ENCODE data around the gene SLC17A5.
"Not testable (repeated sequence)": the region's sequence is repeated elsewhere in the genome, so short reads cannot be mapped to it uniquely, and the experiment has no call there.

The SLC17A5 gene

DNA sequence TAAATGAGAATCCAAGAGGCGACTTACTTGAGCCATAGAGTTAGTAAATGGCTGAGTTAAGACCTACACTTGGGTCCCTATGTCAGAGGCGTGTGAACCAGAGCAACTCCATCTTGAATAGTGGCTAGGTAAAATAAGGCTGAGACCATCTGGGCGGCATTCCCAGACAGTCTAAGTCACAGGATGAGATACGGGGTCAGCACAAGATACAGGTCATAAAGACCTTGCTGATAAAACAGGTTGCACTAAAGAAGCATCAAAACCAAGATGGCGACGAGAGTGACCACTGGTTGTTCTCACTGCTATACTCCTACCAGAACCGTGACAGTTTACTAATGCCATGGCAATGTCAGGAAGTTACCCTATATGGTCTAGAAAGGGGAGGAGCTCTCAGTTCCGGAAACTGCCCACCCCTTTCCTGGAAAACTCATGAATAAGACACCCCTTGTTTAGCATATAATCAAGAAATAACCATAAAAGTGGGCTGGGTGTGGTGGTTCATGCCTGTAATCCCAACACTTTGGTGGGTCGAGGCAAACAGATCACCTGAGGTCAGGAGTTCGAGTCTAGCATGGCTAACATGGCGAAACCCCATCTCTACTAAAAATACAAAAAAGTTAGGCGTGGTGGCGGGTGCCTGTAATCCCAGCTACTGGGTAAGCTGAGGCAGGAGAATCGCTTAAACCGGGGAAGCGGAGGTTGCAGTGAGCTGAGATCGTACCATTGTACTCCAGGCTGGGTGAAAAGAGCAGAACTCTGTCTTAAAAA lies 89.0 kb downstream of the SLC17A5 start:
- no peak for DNase-seq

- no peak for DNase-seq
These were observed 91.2 kb downstream of the SLC17A5 start for GRCh38 chr6:73562558-73562957.

- no peak for DNase-seq
These were observed 92.9 kb downstream of the SLC17A5 start for GRCh38 chr6:73560853-73561407.

GRCh38 chr6:73560182-73560732 lies 93.5 kb downstream of the SLC17A5 start:
- no peak for DNase-seq

DNA sequence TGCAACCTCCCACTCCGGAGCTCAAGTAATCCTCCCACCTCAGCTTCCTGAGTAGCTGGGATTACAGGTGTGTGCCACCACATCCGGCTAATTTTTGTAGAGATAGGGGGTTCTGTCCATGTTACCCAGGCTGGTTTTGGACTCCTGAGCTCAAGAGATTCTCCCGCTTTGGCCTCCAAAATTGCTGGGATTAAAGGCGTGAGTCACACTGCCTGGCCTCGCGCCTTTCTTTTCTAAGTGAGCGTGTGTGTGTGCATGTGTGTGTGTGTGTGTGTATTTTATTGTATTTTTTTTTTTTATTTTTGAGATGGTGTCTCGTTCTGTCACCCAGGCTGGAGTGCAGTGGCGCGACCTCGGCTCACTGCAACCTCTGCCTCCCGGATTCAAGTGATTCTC lies 94.4 kb downstream of the SLC17A5 start:
- DNase-seq = not testable (repeated sequence)

- DNase-seq = no peak
These were observed 95.0 kb downstream of the SLC17A5 start for GRCh38 chr6:73558624-73559398.

- DNase-seq = no peak
These were observed 97.0 kb downstream of the SLC17A5 start for GRCh38 chr6:73556836-73557235.

DNA sequence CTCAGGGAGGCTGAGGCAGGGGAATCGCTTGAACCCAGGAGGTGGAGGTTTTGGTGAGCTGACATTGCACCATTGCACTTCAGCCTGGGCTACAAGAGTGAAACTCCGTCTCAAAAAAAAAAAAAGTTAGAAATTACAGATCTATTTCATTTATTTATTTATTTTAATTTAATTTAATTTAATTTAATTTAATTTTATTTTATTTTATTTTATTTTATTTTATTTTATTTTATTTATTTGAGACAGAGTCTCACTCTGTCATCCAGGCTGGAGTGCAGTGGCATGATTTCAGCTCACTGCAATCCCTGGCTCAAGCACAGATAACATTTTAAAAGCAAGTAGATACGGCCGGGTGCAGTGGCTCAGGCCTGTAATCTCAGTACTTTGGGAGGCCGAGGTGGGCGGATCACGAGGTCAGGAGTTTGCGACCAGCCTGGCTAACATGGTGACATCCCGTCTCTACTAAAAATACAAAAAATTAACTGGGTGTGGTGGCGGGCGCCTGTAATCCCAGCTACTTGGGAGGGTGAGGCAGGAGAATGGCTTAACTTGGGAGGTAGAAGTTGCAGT lies 98.3 kb downstream of the SLC17A5 start:
- DNase-seq = not testable (repeated sequence)

GRCh38 chr6:73551115-73551514 lies 102.7 kb downstream of the SLC17A5 start:
- DNase-seq = not testable (repeated sequence)

GRCh38 chr6:73548458-73549446 lies 105.0 kb downstream of the SLC17A5 start:
- DNase-seq = no peak

DNA sequence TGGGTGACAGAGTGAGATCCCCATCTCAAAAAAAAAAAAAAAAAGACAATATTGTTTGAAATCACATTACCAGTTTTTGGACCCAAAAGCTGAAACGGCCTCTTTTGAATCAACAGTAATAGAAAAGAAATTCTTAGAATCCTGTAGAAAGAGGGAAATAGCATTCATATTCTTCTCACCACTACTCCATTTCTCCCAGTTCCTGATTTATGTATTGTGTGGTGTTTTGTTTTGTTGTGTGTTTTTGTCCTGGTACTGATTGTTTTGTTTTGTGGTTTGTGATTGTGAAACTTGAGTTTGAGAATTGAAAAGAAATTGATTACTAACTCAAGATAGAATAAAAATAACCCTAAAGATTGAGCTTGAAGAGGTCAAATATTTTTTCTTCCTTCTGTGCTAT lies 106.8 kb downstream of the SLC17A5 start:
- no peak for DNase-seq
